ENCODE measurements around the gene KCNQ2. TPM values are rescaled to one million over a fixed set of nuclear protein-coding genes. Genes with fewer than 3 reads are reported as not detected.

KCNQ2 gene
- total RNA-seq, 4 donors from 2014 or later: not detected

DNA sequence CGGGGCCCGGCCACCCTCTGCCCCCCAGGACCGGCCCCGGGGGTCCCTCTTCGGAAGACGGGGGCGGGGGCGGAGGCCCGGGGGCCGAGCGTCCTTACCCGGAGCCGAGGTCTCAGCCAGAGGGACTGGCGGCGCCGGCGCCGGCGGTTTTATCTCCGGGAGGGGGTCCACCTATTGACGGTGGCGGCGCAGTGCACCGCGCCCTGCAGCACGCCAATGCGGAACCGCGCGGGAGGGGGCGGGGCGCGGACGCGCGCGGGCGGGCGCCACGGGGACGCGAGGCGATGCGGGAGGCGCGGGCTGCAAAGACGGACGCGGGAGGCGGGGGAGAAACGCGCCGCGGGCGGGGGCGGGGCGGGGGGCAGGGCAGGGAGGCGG, 26.5 kb upstream of the KCNQ2 start, which contains the start of gene EEF1A2:
Gene EEF1A2 (minus strand): TSS at position 124 of the 378 bp plus-strand sequence. CDS start 1,320 bp downstream, outside the sequence.
- Histone ChIP-seq H3K27ac (no peak within 1 kb of the TSS), H3K36me3 (no peaks in the 10 kb centered on the region), H3K9me3 (no peaks in the 10 kb centered on the region), H3K4me3 (peak within 1 kb of the TSS; percentile 5 to 66 (median 36)), H3K4me1 (peaks cover 15 to 39% (median 29%) of the 10 kb centered on the region in 3 donors), H3K27me3 (peaks cover 0 to 99% (median 17%) of the 10 kb centered on the region in 4 donors)
- TF ChIP-seq, protein P1, sequence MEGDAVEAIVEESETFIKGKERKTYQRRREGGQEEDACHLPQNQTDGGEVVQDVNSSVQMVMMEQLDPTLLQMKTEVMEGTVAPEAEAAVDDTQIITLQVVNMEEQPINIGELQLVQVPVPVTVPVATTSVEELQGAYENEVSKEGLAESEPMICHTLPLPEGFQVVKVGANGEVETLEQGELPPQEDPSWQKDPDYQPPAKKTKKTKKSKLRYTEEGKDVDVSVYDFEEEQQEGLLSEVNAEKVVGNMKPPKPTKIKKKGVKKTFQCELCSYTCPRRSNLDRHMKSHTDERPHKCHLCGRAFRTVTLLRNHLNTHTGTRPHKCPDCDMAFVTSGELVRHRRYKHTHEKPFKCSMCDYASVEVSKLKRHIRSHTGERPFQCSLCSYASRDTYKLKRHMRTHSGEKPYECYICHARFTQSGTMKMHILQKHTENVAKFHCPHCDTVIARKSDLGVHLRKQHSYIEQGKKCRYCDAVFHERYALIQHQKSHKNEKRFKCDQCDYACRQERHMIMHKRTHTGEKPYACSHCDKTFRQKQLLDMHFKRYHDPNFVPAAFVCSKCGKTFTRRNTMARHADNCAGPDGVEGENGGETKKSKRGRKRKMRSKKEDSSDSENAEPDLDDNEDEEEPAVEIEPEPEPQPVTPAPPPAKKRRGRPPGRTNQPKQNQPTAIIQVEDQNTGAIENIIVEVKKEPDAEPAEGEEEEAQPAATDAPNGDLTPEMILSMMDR (IDR thresholded peaks at IDR 0.05): peak in 2 of 6 experiments; percentile 7 to 8
- no peak for TF ChIP-seq POLR2A (IDR thresholded peaks at IDR 0.05)
- 5% methylated on average over 15 of the region's 58 CpGs; no CpG with 5 or more reads in 1 of the 2 donors for WGBS, 2 donors
- intact Hi-C loops (cut with DNase I): no loop called here
- no peak for DNase-seq

DNA sequence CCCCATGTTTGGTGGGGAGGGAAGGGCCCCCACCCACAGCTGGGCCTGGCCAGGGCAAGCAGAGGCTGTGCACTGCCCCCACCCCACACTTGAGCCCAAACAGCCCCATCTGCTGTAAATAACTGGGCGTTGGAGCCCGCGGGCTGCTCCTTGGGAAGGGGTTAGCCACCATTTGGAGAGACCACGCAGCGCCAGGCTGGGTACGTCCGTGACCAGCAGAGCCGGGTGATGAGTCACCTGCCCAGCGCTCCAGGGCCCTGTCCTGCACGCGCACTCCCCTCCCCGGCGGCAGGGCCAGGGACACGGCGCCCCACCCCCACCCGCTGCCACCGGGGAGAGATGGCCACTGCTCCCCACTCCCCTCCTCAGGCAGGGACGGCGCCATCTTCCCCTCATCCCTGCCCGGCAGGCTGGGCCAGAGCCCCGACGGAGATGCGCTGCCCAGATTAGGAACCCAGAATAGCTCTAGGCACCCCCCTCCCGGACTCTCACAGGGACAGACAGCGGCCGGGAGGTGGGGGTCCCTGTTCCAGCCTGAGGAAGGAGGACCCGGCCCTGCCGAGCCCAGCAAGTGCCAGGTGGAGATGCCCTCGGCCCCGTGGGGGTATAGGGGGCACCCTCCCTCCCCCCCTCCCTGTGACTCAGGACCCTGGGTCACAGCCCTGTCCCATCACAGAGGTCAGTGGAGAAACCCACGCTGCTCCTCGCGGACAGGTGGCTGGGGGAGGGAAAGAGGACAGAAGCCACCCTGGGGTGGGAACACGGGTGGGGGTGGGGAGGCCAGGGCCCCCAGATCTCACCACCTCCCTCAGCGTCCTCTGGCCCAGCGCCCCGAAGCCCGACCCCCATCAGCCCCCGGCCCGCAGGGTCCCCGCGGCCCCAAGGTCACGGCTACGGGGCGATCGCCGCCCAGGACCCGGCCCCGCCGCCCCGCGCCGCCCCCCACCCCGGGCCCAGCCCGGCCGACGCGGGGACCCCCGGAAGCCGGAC, 25.8 kb upstream of the KCNQ2 start:
- DNase-seq: no peak
- WGBS, 2 donors: no CpG with 5 or more reads among the region's 60 CpGs
- no peaks in the 10 kb centered on the region for H3K36me3 ChIP-seq
- intact Hi-C loops (cut with DNase I): no loop called here
- peak overlapping the region in 2 of 4 donors; percentile 45 to 66 for H3K4me3 ChIP-seq
- no peak overlapping the region for H3K27ac ChIP-seq
- peaks cover 0 to 97% (median 17%) of the 10 kb centered on the region in 4 donors for H3K27me3 ChIP-seq
- peaks cover 15 to 39% (median 29%) of the 10 kb centered on the region in 3 donors for H3K4me1 ChIP-seq
- TF ChIP-seq POLR2A (IDR thresholded peaks at IDR 0.05): no peak
- TF ChIP-seq, protein P1 (IDR thresholded peaks at IDR 0.05): no peak
- H3K9me3 ChIP-seq: no peaks in the 10 kb centered on the region

GRCh38 chr20:63497138-63497945, 24.9 kb upstream of the KCNQ2 start:
- H3K36me3 ChIP-seq: no peaks in the 10 kb centered on the region
- H3K4me1 ChIP-seq: peaks cover 15 to 39% (median 29%) of the 10 kb centered on the region in 3 donors
- peak overlapping the region in 1 of 4 donors; percentile 45 for H3K4me3 ChIP-seq
- H3K27me3 ChIP-seq: peaks cover 0 to 89% (median 17%) of the 10 kb centered on the region in 4 donors
- DNase-seq: no peak
- H3K9me3 ChIP-seq: no peaks in the 10 kb centered on the region
- no peak for TF ChIP-seq POLR2A (IDR thresholded peaks at IDR 0.05)
- TF ChIP-seq, protein P1 (IDR thresholded peaks at IDR 0.05): no peak
- no peak overlapping the region for H3K27ac ChIP-seq
- intact Hi-C loops (cut with DNase I): no loop called here
- 79% methylated on average over 8 of the region's 20 CpGs; no CpG with 5 or more reads in 1 of the 2 donors for WGBS, 2 donors

GRCh38 chr20:63496596-63497120, 24.2 kb upstream of the KCNQ2 start:
- DNase-seq: no peak
- peaks cover 15 to 39% (median 29%) of the 10 kb centered on the region in 3 donors for H3K4me1 ChIP-seq
- intact Hi-C loops (cut with DNase I): no loop called here
- no peak overlapping the region for H3K27ac ChIP-seq
- TF ChIP-seq, protein P1 (IDR thresholded peaks at IDR 0.05): no peak
- no peak for TF ChIP-seq POLR2A (IDR thresholded peaks at IDR 0.05)
- 0 to 60% methylated on average over 1 to 2 of the region's 16 CpGs for WGBS, 2 donors
- H3K36me3 ChIP-seq: no peaks in the 10 kb centered on the region
- H3K9me3 ChIP-seq: no peaks in the 10 kb centered on the region
- H3K4me3 ChIP-seq: peak overlapping the region in 3 of 4 donors; percentile 33 to 62 (median 34)
- H3K27me3 ChIP-seq: peaks cover 0 to 82% (median 17%) of the 10 kb centered on the region in 4 donors
